KMS-11 (cell line): Measurements from ENCODE around the gene NCF2.

Experiments used
- H2AFZ ChIP-seq: fragments of 200-600 bp; sonication (generic); 2 replicates; pipeline ENCODE4 v1.6.1; 2016; ENCODE audit warnings: antibody characterized with exemption, mixed run types, low read depth
- H3K27ac ChIP-seq: fragments of 200-600 bp; sonication (generic); 2 replicates; pipeline ENCODE4 v1.6.1; 2016; ENCODE audit warnings: mild to moderate bottlenecking, mixed run types
- H3K27me3 ChIP-seq: fragments of 200-600 bp; sonication (generic); 2 replicates; pipeline ENCODE4 v1.6.1; 2017; ENCODE audit warnings: mild to moderate bottlenecking, low read depth, mixed run types, moderate library complexity; ENCODE audit not compliant: insufficient read depth
- H3K36me3 ChIP-seq: fragments of 200-600 bp; sonication (generic); 2 replicates; pipeline ENCODE4 v1.6.1; 2017; ENCODE audit warnings: mild to moderate bottlenecking, mixed run types; ENCODE audit not compliant: insufficient read depth
- H3K4me1 ChIP-seq: fragments of 200-600 bp; sonication (generic); 2 replicates; pipeline ENCODE4 v1.6.1; 2016; ENCODE audit warnings: mild to moderate bottlenecking, low read depth, mixed run types; ENCODE audit not compliant: poor library complexity, severe bottlenecking
- H3K4me2 ChIP-seq: fragments of 200-600 bp; sonication (generic); 2 replicates; pipeline ENCODE4 v1.7.0; 2016; ENCODE audit warnings: mild to moderate bottlenecking, mixed run types
- H3K4me3 ChIP-seq: fragments of 200-600 bp; sonication (generic); IDR thresholded peaks from 2 replicates; pipeline ENCODE4 v1.6.1; 2017; ENCODE audit warnings: low read depth, low read length, mixed read lengths; ENCODE audit not compliant: insufficient read depth
- H3K79me2 ChIP-seq: fragments of 200-600 bp; sonication (generic); 2 replicates; pipeline ENCODE4 v1.6.1; 2016; ENCODE audit warnings: low read depth, mixed run types; ENCODE audit not compliant: insufficient read depth
- H3K9ac ChIP-seq: fragments of 200-600 bp; sonication (generic); 2 replicates; pipeline ENCODE4 v1.6.1; 2016; ENCODE audit warnings: mild to moderate bottlenecking, mixed run types
- H4K20me1 ChIP-seq: fragments of 200-600 bp; sonication (generic); 2 replicates; pipeline ENCODE4 v1.6.1; 2016; ENCODE audit warnings: mild to moderate bottlenecking, mixed run types; ENCODE audit not compliant: insufficient read depth
- TF ChIP-seq, protein P1 (sequence below): fragments of 200-600 bp; sonication (generic); conservative IDR thresholded peaks from 2 replicates; pipeline ENCODE4 v1.6.1; 2017; ENCODE audit warnings: low read depth, mild to moderate bottlenecking, antibody characterized with exemption, low read length, moderate library complexity, mixed read lengths

Gene NCF2

DNA sequence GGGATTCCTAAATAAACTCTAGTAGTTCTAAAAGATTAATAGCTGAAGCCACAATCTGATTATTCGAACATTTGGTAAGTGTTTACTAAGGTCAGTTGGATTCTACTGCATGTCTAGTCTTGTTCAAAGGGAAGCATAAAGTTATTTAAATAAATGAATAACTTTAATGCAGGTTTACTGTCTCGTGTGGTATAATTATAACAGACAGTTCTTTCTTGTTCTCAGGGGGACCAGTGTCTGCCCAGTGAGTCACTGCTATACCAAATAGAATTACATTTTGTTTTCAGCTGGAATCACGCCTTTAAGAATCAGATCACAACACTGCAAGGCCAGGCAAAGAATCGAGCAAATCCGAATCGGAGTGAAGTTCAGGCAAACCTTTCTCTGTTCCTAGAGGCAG is 72.9 kb downstream of the NCF2 start:
- no peak overlapping the region for H3K4me2 ChIP-seq
- H3K9ac ChIP-seq: no peak overlapping the region
- H3K27ac ChIP-seq: no peak overlapping the region
- H3K79me2 ChIP-seq: peaks cover 14% of the 10 kb centered on the region; the same call in 1 of the 2 replicates
- H3K4me1 ChIP-seq: no peaks in the 10 kb centered on the region
- 0 out of 2 replicates have a peak, but pooled peaks cover 6% of the 10 kb centered on the region for H4K20me1 ChIP-seq
- peaks cover 10% of the 10 kb centered on the region; the same call in 1 of the 2 replicates for H3K36me3 ChIP-seq
- TF ChIP-seq, protein P1, sequence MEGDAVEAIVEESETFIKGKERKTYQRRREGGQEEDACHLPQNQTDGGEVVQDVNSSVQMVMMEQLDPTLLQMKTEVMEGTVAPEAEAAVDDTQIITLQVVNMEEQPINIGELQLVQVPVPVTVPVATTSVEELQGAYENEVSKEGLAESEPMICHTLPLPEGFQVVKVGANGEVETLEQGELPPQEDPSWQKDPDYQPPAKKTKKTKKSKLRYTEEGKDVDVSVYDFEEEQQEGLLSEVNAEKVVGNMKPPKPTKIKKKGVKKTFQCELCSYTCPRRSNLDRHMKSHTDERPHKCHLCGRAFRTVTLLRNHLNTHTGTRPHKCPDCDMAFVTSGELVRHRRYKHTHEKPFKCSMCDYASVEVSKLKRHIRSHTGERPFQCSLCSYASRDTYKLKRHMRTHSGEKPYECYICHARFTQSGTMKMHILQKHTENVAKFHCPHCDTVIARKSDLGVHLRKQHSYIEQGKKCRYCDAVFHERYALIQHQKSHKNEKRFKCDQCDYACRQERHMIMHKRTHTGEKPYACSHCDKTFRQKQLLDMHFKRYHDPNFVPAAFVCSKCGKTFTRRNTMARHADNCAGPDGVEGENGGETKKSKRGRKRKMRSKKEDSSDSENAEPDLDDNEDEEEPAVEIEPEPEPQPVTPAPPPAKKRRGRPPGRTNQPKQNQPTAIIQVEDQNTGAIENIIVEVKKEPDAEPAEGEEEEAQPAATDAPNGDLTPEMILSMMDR: no peak
- H2AFZ ChIP-seq: no peak overlapping the region
- no peak overlapping the region for H3K4me3 ChIP-seq
- no peaks in the 10 kb centered on the region for H3K27me3 ChIP-seq

DNA sequence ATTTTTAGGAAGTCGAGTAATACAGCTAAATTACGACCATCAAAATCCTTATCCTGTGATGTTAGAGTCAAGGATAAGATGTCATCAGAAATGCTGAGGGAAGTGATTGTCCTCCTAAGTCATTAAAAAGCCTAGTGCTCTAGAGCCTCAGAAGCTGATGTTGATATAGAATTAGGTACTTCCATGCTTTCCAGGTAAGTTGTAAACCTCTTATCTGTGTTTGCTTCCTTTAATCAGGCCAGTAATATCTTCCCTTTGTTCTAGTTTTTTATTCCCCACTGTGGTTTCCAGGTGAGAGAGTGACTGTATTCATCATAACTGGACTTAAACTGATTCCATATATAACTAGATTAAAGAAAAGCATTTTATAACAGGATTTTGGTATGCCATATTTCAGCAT is 73.5 kb downstream of the NCF2 start:
- H3K4me1 ChIP-seq: no peaks in the 10 kb centered on the region
- 0 out of 2 replicates have a peak, but pooled peaks cover 9% of the 10 kb centered on the region for H4K20me1 ChIP-seq
- H3K9ac ChIP-seq: no peak overlapping the region
- TF ChIP-seq, protein P1: no peak
- no peak overlapping the region for H3K4me3 ChIP-seq
- no peak overlapping the region for H3K27ac ChIP-seq
- H3K79me2 ChIP-seq: peaks cover 21% of the 10 kb centered on the region; the same call in 1 of the 2 replicates
- H3K27me3 ChIP-seq: no peaks in the 10 kb centered on the region
- H3K36me3 ChIP-seq: peaks cover 10% of the 10 kb centered on the region; the same call in 1 of the 2 replicates
- no peak overlapping the region for H2AFZ ChIP-seq
- H3K4me2 ChIP-seq: no peak overlapping the region

DNA sequence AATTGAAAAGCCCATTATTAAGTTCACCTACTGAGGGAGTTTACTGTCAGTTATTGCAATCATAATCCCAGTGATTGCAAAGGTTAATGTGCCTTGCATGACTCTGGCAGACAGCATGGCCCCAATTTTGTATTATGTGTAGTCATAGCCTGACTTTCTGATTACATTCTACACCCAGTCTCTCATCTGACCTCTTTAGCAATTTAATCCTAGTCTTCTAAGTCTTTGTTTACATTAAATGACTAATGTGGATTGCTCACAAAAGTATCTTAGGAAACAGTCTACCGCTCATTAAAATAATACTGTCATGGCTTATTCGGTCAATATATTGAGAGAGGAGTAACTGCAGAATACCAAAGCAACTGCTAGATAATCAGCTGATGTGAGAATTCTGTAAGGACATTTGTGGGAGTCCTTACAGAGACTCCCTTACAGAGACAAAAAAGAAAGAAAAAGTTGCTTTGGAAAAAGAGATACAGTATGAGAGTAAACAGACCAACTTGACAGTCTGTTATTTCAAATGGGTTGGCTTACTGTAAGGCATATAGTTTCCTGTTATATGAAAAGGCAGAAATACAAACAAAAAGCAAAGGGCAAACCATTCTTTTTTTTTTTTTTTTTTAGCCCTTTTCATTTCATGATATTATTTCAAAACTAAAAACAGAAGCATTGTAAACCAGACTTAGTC is 75.1 kb downstream of the NCF2 start:
- TF ChIP-seq, protein P1: no peak
- Histone ChIP-seq H3K9ac (no peak overlapping the region), H3K36me3 (peaks cover 7% of the 10 kb centered on the region; the same call in 1 of the 2 replicates), H3K4me2 (no peak overlapping the region), H3K4me1 (no peaks in the 10 kb centered on the region), H3K27me3 (no peaks in the 10 kb centered on the region), H3K27ac (no peak overlapping the region), H4K20me1 (0 out of 2 replicates have a peak, but pooled peaks cover 9% of the 10 kb centered on the region), H3K79me2 (peaks cover 30% of the 10 kb centered on the region; the same call in 1 of the 2 replicates), H2AFZ (no peak overlapping the region), H3K4me3 (no peak overlapping the region)

DNA sequence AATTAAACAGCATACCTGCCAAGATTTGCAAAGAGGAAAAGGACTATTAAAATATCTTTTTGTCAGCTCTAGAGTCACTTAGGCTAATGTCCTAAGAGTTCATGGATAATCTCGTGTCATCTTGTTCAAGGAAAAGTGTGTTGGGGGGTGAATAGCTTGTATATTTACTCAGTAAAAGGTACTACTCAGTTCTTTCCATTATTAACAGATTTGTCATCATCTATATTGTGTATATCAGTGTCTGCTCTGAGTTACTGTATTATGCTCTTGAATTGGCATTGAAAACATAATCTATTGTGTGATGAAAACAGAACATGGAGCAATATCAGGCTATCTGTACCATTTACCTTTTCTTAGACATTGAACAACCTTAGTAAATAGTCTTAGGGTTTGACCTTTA is 76.0 kb downstream of the NCF2 start:
- TF ChIP-seq, protein P1: no peak
- Histone ChIP-seq H3K36me3 (peaks cover 7% of the 10 kb centered on the region; the same call in 1 of the 2 replicates), H4K20me1 (0 out of 2 replicates have a peak, but pooled peaks cover 9% of the 10 kb centered on the region), H3K79me2 (peaks cover 39% of the 10 kb centered on the region; the same call in 1 of the 2 replicates), H3K27me3 (no peaks in the 10 kb centered on the region), H3K9ac (no peak overlapping the region), H3K27ac (no peak overlapping the region), H3K4me2 (no peak overlapping the region), H3K4me3 (no peak overlapping the region), H3K4me1 (no peaks in the 10 kb centered on the region), H2AFZ (no peak overlapping the region)
